Endodermal cell (in vitro differentiated cells): Measurements from ENCODE around the gene NSG2. TPM values are rescaled to one million over a fixed set of nuclear protein-coding genes. Genes with fewer than 3 reads are reported as not detected.
"Not testable (repeated sequence)": the region's sequence is repeated elsewhere in the genome, so short reads cannot be mapped to it uniquely, and the experiment has no call there.

ENCODE experiments used
- DNase-seq: peaks from one replicate; pipeline ENCODE4 v3.0.0-alpha.2; 2017
- H3K27ac ChIP-seq: 2 replicates; pipeline ENCODE4 v1.5.1; 2013; ENCODE audit warnings: mild to moderate bottlenecking, low read depth, low read length, moderate library complexity
- H3K27me3 ChIP-seq: 2 replicates; pipeline ENCODE4 v1.6.1; 2013; ENCODE audit warnings: mild to moderate bottlenecking, low read length, moderate library complexity; ENCODE audit not compliant: insufficient read depth, control insufficient read depth, poor library complexity, severe bottlenecking
- H3K36me3 ChIP-seq: 2 replicates; pipeline ENCODE4 v1.7.0; 2013; ENCODE audit warnings: mild to moderate bottlenecking, low read length, moderate library complexity; ENCODE audit not compliant: control insufficient read depth, insufficient read depth
- H3K4me1 ChIP-seq: one replicate; pipeline ENCODE4 v1.7.0; 2013; ENCODE audit warnings: low read length; ENCODE audit not compliant: control insufficient read depth, insufficient read depth
- H3K4me3 ChIP-seq: 2 replicates; pipeline ENCODE4 v1.5.1; 2013; ENCODE audit warnings: mild to moderate bottlenecking, low read length, moderate library complexity
- H3K9ac ChIP-seq: 2 replicates; pipeline ENCODE4 v1.6.1; 2013; ENCODE audit warnings: mild to moderate bottlenecking, low read length, moderate library complexity; ENCODE audit not compliant: poor library complexity, severe bottlenecking; ENCODE audit errors: extremely low read depth
- H3K9me3 ChIP-seq: 2 replicates; pipeline ENCODE4 v1.6.1; 2013; ENCODE audit warnings: mild to moderate bottlenecking, low read length, moderate library complexity; ENCODE audit not compliant: control insufficient read depth
- H3K27ac Mint-ChIP-seq: 2 replicates; pipeline ENCODE4 v1.8.0; 2020; ENCODE audit warnings: mixed read lengths
- H3K27me3 Mint-ChIP-seq: 2 replicates; pipeline ENCODE4 v1.8.0; 2021; ENCODE audit warnings: mild to moderate bottlenecking, mixed read lengths; ENCODE audit not compliant: insufficient read depth
- H3K36me3 Mint-ChIP-seq: 2 replicates; pipeline ENCODE4 v1.8.0; 2020; ENCODE audit warnings: low read depth, mixed read lengths
- H3K4me1 Mint-ChIP-seq: 2 replicates; pipeline ENCODE4 v1.8.0; 2020; ENCODE audit warnings: mixed read lengths
- H3K4me3 Mint-ChIP-seq: 2 replicates; pipeline ENCODE4 v1.8.0; 2020; ENCODE audit warnings: mild to moderate bottlenecking, moderate library complexity, mixed read lengths
- H3K9me3 Mint-ChIP-seq: 2 replicates; pipeline ENCODE4 v1.8.0; 2020; ENCODE audit warnings: mild to moderate bottlenecking, mixed read lengths
- WGBS, 2 experiments: methylation state at CpG; one replicate each; pipeline versions ENCODE4 v1.1.5 to v1.1.7; 2013; ENCODE audit warnings: missing lambda C conversion rate in 2 of 2, mixed read lengths in 1 of 2; ENCODE audit not compliant: insufficient coverage in 1 of 2, insufficient read length in 1 of 2; 5-methylcytosine and 5-hydroxymethylcytosine counted together
- total RNA-seq, 2 donors: library from RNA; stranded (reverse); fragmentation: NEBNext Ultra II Directional in 1 of 2; extraction: Animal tissue kit (Norgen Biotek cat#: 25700) in 1 of 2; gene quantifications; 2 replicates in 1 of 2; 3 replicates in 1 of 2; pipeline ENCODE4 v1.2.1, GENCODE V29; 2021
- TF ChIP-seq, protein P1 (sequence below): fragments of 200-600 bp; sonication (generic); conservative IDR thresholded peaks from 2 replicates; pipeline ENCODE4 v1.5.0; 2021; ENCODE audit warnings: antibody characterized with exemption, mild to moderate bottlenecking

Gene NSG2
- total RNA-seq, 2 donors from 2014 or later, result not detected

GRCh38 chr5:174010365-174010764 lies 35.1 kb upstream of the NSG2 start:
- H3K36me3 ChIP-seq, result no peaks in the 10 kb centered on the region
- H3K4me3 ChIP-seq, result no peak overlapping the region
- H3K9me3 ChIP-seq, result no peaks in the 10 kb centered on the region
- no peaks in the 10 kb centered on the region for H3K27me3 Mint-ChIP-seq
- no peaks in the 10 kb centered on the region for H3K27me3 ChIP-seq
- H3K9ac ChIP-seq, result no peak overlapping the region
- H3K36me3 Mint-ChIP-seq, result no peaks in the 10 kb centered on the region
- no peak overlapping the region for H3K27ac Mint-ChIP-seq
- 80 to 100% methylated on average over 1 of the region's 1 CpG for WGBS, 2 experiments
- H3K4me1 ChIP-seq, result no peaks in the 10 kb centered on the region
- DNase-seq, result no peak
- H3K27ac ChIP-seq, result no peak overlapping the region
- no peak overlapping the region for H3K4me3 Mint-ChIP-seq
- TF ChIP-seq, protein P1, sequence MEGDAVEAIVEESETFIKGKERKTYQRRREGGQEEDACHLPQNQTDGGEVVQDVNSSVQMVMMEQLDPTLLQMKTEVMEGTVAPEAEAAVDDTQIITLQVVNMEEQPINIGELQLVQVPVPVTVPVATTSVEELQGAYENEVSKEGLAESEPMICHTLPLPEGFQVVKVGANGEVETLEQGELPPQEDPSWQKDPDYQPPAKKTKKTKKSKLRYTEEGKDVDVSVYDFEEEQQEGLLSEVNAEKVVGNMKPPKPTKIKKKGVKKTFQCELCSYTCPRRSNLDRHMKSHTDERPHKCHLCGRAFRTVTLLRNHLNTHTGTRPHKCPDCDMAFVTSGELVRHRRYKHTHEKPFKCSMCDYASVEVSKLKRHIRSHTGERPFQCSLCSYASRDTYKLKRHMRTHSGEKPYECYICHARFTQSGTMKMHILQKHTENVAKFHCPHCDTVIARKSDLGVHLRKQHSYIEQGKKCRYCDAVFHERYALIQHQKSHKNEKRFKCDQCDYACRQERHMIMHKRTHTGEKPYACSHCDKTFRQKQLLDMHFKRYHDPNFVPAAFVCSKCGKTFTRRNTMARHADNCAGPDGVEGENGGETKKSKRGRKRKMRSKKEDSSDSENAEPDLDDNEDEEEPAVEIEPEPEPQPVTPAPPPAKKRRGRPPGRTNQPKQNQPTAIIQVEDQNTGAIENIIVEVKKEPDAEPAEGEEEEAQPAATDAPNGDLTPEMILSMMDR, result no peak
- no peaks in the 10 kb centered on the region for H3K4me1 Mint-ChIP-seq
- peaks cover 7% of the 10 kb centered on the region for H3K9me3 Mint-ChIP-seq

DNA sequence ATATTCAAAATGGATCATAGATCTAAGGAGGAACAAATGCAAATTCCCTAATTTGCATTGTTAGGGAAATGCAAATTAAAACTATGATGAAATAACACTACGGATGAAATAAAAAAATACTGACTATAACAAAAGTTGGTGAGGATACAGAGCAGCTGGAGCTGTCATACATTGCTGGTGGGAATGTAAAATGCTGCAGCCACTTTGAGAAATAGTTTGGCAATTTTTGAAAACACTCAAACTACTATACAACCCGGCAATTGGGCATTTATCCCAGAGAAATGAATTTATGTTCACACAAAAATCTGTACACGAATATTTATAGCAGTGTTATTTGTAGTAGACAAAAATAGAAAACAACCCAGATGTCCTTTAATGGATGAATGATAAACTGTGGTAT lies 34.1 kb upstream of the NSG2 start:
- H3K9ac ChIP-seq, result no peak overlapping the region
- no peak overlapping the region for H3K27ac ChIP-seq
- Mint-ChIP-seq H3K4me3 (no peak overlapping the region), H3K9me3 (peaks cover 8% of the 10 kb centered on the region), H3K4me1 (no peaks in the 10 kb centered on the region), H3K36me3 (no peaks in the 10 kb centered on the region), H3K27me3 (no peaks in the 10 kb centered on the region), H3K27ac (no peak overlapping the region)
- 80 to 91% methylated on average over 1 to 3 of the region's 3 CpGs for WGBS, 2 experiments
- H3K4me3 ChIP-seq, result no peak overlapping the region
- TF ChIP-seq, protein P1, result no peak
- H3K36me3 ChIP-seq, result no peaks in the 10 kb centered on the region
- no peaks in the 10 kb centered on the region for H3K27me3 ChIP-seq
- no peaks in the 10 kb centered on the region for H3K4me1 ChIP-seq
- no peak for DNase-seq
- no peaks in the 10 kb centered on the region for H3K9me3 ChIP-seq

DNA sequence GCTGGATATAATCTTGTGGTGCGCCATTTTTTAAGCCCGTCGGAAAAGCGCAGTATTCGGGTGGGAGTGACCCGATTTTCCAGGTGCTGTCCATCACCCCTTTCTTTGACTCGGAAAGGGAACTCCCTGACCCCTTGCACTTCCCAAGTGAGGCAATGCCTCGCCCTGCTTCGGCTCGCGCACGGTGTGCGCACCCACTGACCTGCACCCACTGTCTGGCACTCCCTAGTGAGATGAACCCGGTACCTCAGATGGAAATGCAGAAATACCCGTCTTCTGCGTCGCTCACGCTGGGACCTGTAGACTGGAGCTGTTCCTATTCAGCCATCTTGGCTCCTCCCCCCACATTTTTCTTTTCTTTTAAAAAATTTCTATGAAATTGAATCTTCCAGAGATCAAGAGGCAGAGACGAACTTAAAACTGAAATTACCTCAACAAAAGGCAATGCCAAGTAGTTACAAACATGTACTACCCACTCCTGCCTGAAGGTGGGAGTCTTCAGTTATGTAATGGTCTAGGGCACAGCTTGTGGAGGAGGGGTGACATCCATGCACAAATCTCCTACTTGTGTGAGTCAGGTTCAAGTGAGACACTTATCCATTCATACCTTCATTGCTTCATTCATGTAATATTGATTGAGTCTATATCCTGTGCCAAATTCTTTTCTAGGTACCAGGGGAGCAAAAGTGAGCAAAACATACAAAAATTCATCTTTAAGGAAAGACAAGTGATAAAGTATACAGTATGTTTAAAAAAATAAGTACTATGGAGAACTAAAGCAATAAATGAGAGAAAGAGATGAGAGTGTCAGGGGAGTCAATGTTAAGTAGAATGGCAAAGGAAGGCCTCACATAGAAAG lies 25.2 kb upstream of the NSG2 start:
- H3K9me3 Mint-ChIP-seq, result peaks cover 20% of the 10 kb centered on the region
- H3K4me1 ChIP-seq, H3K9ac ChIP-seq, H3K27me3 Mint-ChIP-seq, H3K27ac ChIP-seq, H3K9me3 ChIP-seq, H3K36me3 ChIP-seq, H3K36me3 Mint-ChIP-seq, H3K27me3 ChIP-seq: not testable (repeated sequence)
- DNase-seq, result peak; percentile 88
- H3K4me3 Mint-ChIP-seq, result peak overlapping the region; percentile 72
- peak overlapping the region; percentile 94 for H3K27ac Mint-ChIP-seq
- WGBS, 2 experiments, result 41 to 64% methylated on average over 6 to 13 of the region's 19 CpGs
- TF ChIP-seq, protein P1, result peak; percentile 84
- H3K4me3 ChIP-seq, result peak overlapping the region; percentile 56
- H3K4me1 Mint-ChIP-seq, result peaks cover 15% of the 10 kb centered on the region
